GM12878 (cell line): ENCODE results near the gene PCTP. TPM values are rescaled to one million over a fixed set of nuclear protein-coding genes. Genes with fewer than 3 reads are reported as not detected.

ENCODE experiments used
- ATAC-seq: fragments of 200-7000 bp; cut with Tn5 transposase; 3 replicates; pipeline ENCODE4 v1.9.1; 2020; ENCODE audit warnings: mild to moderate bottlenecking, moderate library complexity
- BruUV-seq: library from RNA; stranded (reverse); fragments of 400-500 nt; replicated peaks from 2 replicates; lab custom pipeline; 2021; lab: Mats Ljungman, UMichigan
- CTCF ChIA-PET: fragments of 300-600 bp; sonication (Branson Sonifier 250); formaldehyde crosslinking; extraction: SDS; loops from one replicate; lab custom pipeline; 2021; ENCODE audit warnings: inconsistent platforms; lab: Yijun Ruan, JAX
- POLR2A ChIA-PET: fragments of 350-600 bp; formaldehyde crosslinking; extraction: SDS; loops from one replicate; lab custom pipeline; 2021; ENCODE audit warnings: inconsistent platforms; lab: Charles Lee
- RAD21 ChIA-PET: fragments of 300-600 bp; sonication (Branson Sonifier 250); formaldehyde crosslinking; loops from one replicate; lab custom pipeline; 2023; ENCODE audit warnings: antibody characterized with exemption; ENCODE audit not compliant: unreplicated experiment; lab: Charles Lee
- SMC1A ChIA-PET: fragments of 300-600 bp; sonication (Branson Sonifier 250); formaldehyde crosslinking; loops from one replicate; lab custom pipeline; 2023; ENCODE audit not compliant: unreplicated experiment, uncharacterized antibody; lab: Charles Lee
- DNase-seq: peaks from one replicate; pipeline ENCODE4 v3.0.0-alpha.2; 2011; ENCODE audit warnings: low read depth, low spot score
- FAIRE-seq: peaks from 3 replicates; lab custom pipeline; 2011; peaks lifted over from hg19 to GRCh38; lab: Jason Lieb, UNC
- H2AFZ ChIP-seq: 2 replicates; pipeline ENCODE4 v1.6.0; 2011; ENCODE audit warnings: low read depth, low read length, control low read depth; ENCODE audit not compliant: control insufficient read depth
- H3K27ac ChIP-seq: 2 replicates; pipeline ENCODE4 v1.5.1; 2011; ENCODE audit warnings: control low read depth; ENCODE audit not compliant: control insufficient read depth, insufficient read depth
- H3K27me3 ChIP-seq, 2 experiments: replicated peaks in 1 of 2; 2 replicates each; pipeline versions ENCODE4 v1.6.0 to v1.6.1; 2011; ENCODE audit warnings: low read length in 1 of 2; ENCODE audit not compliant: control insufficient read depth in 2 of 2, insufficient read depth in 2 of 2
- H3K36me3 ChIP-seq, 2 experiments: 2 replicates each; pipeline ENCODE4 v1.5.1; 2011; ENCODE audit warnings: low read length in 1 of 2; ENCODE audit not compliant: control insufficient read depth in 2 of 2, insufficient read depth in 2 of 2
- H3K4me1 ChIP-seq: 2 replicates; pipeline ENCODE4 v1.6.1; 2011; ENCODE audit warnings: mild to moderate bottlenecking, low read length, moderate library complexity, mixed read lengths; ENCODE audit not compliant: control insufficient read depth, insufficient read depth
- H3K4me2 ChIP-seq: 2 replicates; pipeline ENCODE4 v1.6.0; 2011; ENCODE audit warnings: control low read depth; ENCODE audit not compliant: control insufficient read depth, insufficient read depth
- H3K4me3 ChIP-seq: fragments of 200-600 bp; sonication (generic); 2 replicates; pipeline ENCODE4 v1.5.1; 2016
- H3K79me2 ChIP-seq: 2 replicates; pipeline ENCODE4 v1.6.0; 2011; ENCODE audit warnings: low read length; ENCODE audit not compliant: control insufficient read depth, insufficient read depth
- H3K9ac ChIP-seq: 2 replicates; pipeline ENCODE4 v1.8.0; 2011; ENCODE audit warnings: low read length, control low read depth, mixed read lengths; ENCODE audit not compliant: control insufficient read depth, insufficient read depth
- H3K9me3 ChIP-seq: replicated peaks from 3 replicates; pipeline ENCODE4 v1.5.1; 2011; ENCODE audit warnings: mild to moderate bottlenecking, low read length; ENCODE audit not compliant: control insufficient read depth, insufficient read depth
- H4K20me1 ChIP-seq: 2 replicates; pipeline ENCODE4 v1.6.0; 2011; ENCODE audit not compliant: control insufficient read depth, insufficient read depth
- ASH2L ChIP-seq: fragments of 300-600, 200-600 bp; sonication (generic); IDR thresholded peaks from 2 replicates; pipeline ENCODE4 v1.6.1; 2017; ENCODE audit warnings: low read depth, mild to moderate bottlenecking, borderline replicate concordance
- BCL11A ChIP-seq: IDR thresholded peaks from 2 replicates; pipeline ENCODE4 v1.6.1; 2011; ENCODE audit warnings: low read depth, low read length
- CHD2 ChIP-seq: IDR thresholded peaks from 2 replicates; pipeline ENCODE4 v1.6.1; 2011; ENCODE audit warnings: low read depth, low read length, improper control_type of control experiment, borderline replicate concordance
- EED ChIP-seq: sonication (generic); IDR thresholded peaks from 2 replicates; pipeline ENCODE4 v1.6.1; 2016; ENCODE audit warnings: antibody characterized with exemption, low read depth
- EGR1 ChIP-seq, 2 experiments: IDR thresholded peaks; 1 replicate in 1 of 2; 2 replicates in 1 of 2; pipeline ENCODE4 v1.6.1; 2011 to 2012; ENCODE audit warnings: low read depth in 2 of 2, low read length in 2 of 2, borderline replicate concordance in 1 of 2, mild to moderate bottlenecking in 1 of 2, moderate library complexity in 1 of 2
- MLLT1 ChIP-seq: fragments of 450-650 bp; IDR thresholded peaks from 2 replicates; pipeline ENCODE4 v1.6.1; 2016; ENCODE audit warnings: mild to moderate bottlenecking
- MTA3 ChIP-seq: IDR thresholded peaks from 2 replicates; pipeline ENCODE4 v1.6.1; 2012; ENCODE audit warnings: low read length, inconsistent platforms, borderline replicate concordance
- SMAD5 ChIP-seq: IDR thresholded peaks from 2 replicates; pipeline ENCODE4 v1.6.1; 2016; ENCODE audit warnings: antibody characterized with exemption, low read depth
- SPI1 ChIP-seq: IDR thresholded peaks from 2 replicates; pipeline ENCODE4 v1.6.1; 2011; ENCODE audit warnings: low read depth, mild to moderate bottlenecking, low read length, moderate library complexity, borderline replicate concordance; ENCODE audit not compliant: insufficient read depth
- YY1 ChIP-seq: IDR thresholded peaks from 2 replicates; pipeline ENCODE4 v1.6.1; 2011; ENCODE audit warnings: low read depth, mild to moderate bottlenecking, low read length
- ZBTB4 ChIP-seq: fragments of 450-650 bp; formaldehyde crosslinking; IDR thresholded peaks from 2 replicates; pipeline ENCODE4 v1.4.0; 2022; ENCODE audit warnings: mild to moderate bottlenecking, moderate library complexity
- ZNF24 ChIP-seq: fragments of 450-650 bp; IDR thresholded peaks from 2 replicates; pipeline ENCODE4 v1.6.1; 2017; ENCODE audit warnings: antibody characterized with exemption, mild to moderate bottlenecking
- WGBS: methylation state at CpG from one replicate; pipeline ENCODE4 v1.1.6; 2016; ENCODE audit warnings: low lambda C conversion rate; ENCODE audit not compliant: insufficient replicate concordance, insufficient coverage; ENCODE audit errors: missing lambda C conversion rate; 5-methylcytosine and 5-hydroxymethylcytosine counted together
- in situ Hi-C: fragments of 300-500 bp; cut with MboI; formaldehyde crosslinking; loops from 9 replicates; pipeline ENCODE4 v1.14.3; 2018; ENCODE audit warnings: mixed read lengths
- intact Hi-C: fragments of 100-400 bp; cut with micrococcal nuclease; formaldehyde crosslinking; loops from one replicate; pipeline ENCODE4 v1.14.2; 2022; ENCODE audit not compliant: unreplicated experiment
- polyA plus RNA-seq, 11 experiments: library from polyadenylated mRNA; depleted of rRNA in 4 of 11; unstranded in 6 of 11; stranded (reverse) in 5 of 11; fragments of >200 nt; fragmentation: Nextera tagmentation in 4 of 11; fragmentation: Illumina TruSeq in 1 of 11; extraction: Ambion mirVana in 4 of 11; extraction: Trizol in 1 of 11; gene quantifications; 1 replicate in 1 of 11; 2 replicates in 10 of 11; pipeline versions ENCODE4 v1.2.1 to v1.2.3, GENCODE V29; 2011 to 2016; ENCODE audit warnings: inconsistent platforms in 2 of 11, missing spikeins in 2 of 11, low read depth in 1 of 11
- total RNA-seq, 4 experiments: library from RNA; depleted of rRNA in 3 of 4; stranded (reverse); fragments of >200 nt in 3 of 4; fragmentation: Illumina TruSeq in 1 of 4; extraction: Trizol in 1 of 4; gene quantifications; 2 replicates each; pipeline versions ENCODE4 v1.2.1 to v1.2.3, GENCODE V29; 2013 to 2021
- TF ChIP-seq, protein P1 (sequence below): IDR thresholded peaks from 2 replicates; pipeline ENCODE4 v1.6.1; 2012; ENCODE audit warnings: mild to moderate bottlenecking, low read depth, low read length
- TF ChIP-seq, protein P2 (sequence below): IDR thresholded peaks from 2 replicates; pipeline ENCODE4 v1.6.1; 2012; ENCODE audit warnings: low read depth, low read length, improper control_type of control experiment

PCTP gene
- total and polyA plus RNA-seq, 10 of the 15 experiments (the other 5 are each of a cell fraction or from before 2014, with no cell fraction given): 1.4 to 26.8 (median 3.7) TPM

DNA sequence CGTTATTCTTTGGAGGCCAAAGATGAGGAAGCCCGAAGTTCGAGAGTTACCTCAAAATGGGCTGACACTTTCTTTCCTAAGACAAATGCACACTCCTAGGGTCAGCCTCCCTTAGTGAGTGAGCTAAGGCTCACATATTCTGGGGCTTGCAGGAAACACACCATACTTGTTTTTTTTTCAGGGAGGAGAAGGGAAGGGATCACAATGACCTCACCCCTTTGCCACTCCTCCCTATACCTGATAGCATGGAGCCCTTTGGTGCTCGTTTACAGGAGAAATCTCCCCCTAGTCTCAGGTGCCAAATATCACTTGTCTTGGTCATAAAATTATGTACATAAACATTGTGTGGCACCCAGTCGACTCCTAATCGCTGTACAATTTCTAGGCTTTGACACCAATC is 23.6 kb upstream of the PCTP start (continued):
- TF ChIP-seq, protein P1, sequence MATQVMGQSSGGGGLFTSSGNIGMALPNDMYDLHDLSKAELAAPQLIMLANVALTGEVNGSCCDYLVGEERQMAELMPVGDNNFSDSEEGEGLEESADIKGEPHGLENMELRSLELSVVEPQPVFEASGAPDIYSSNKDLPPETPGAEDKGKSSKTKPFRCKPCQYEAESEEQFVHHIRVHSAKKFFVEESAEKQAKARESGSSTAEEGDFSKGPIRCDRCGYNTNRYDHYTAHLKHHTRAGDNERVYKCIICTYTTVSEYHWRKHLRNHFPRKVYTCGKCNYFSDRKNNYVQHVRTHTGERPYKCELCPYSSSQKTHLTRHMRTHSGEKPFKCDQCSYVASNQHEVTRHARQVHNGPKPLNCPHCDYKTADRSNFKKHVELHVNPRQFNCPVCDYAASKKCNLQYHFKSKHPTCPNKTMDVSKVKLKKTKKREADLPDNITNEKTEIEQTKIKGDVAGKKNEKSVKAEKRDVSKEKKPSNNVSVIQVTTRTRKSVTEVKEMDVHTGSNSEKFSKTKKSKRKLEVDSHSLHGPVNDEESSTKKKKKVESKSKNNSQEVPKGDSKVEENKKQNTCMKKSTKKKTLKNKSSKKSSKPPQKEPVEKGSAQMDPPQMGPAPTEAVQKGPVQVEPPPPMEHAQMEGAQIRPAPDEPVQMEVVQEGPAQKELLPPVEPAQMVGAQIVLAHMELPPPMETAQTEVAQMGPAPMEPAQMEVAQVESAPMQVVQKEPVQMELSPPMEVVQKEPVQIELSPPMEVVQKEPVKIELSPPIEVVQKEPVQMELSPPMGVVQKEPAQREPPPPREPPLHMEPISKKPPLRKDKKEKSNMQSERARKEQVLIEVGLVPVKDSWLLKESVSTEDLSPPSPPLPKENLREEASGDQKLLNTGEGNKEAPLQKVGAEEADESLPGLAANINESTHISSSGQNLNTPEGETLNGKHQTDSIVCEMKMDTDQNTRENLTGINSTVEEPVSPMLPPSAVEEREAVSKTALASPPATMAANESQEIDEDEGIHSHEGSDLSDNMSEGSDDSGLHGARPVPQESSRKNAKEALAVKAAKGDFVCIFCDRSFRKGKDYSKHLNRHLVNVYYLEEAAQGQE: no peak
- no peak for TF ChIP-seq ASH2L

GRCh38 chr17:55727920-55728319 is 22.9 kb upstream of the PCTP start:
- Histone ChIP-seq H3K4me2 (no peak overlapping the region), H3K9me3 (no peaks in the 10 kb centered on the region), H3K27ac (no peak overlapping the region), H3K4me1 (no peaks in the 10 kb centered on the region), H3K79me2 (no peaks in the 10 kb centered on the region), H2AFZ (no peak overlapping the region), H3K4me3 (no peak overlapping the region), H3K36me3 (no peaks in the 10 kb centered on the region), H3K9ac (no peak overlapping the region), H4K20me1 (no peaks in the 10 kb centered on the region), H3K27me3 (no peaks in the 10 kb centered on the region; a peak in 2 of 4 replicates)
- FAIRE-seq (no peak), ATAC-seq (no peak), DNase-seq (no peak)
- ChIA-PET RAD21 (no interaction called here), SMC1A (interaction anchor here (1.0 kb wide), 1 partner anchor 10 kb away, joined by 3 read pairs; no protein-coding TSS in a partner anchor), CTCF (interaction anchor here (0.7 kb wide), 1 partner anchor 106 kb away, joined by 3 read pairs; no protein-coding TSS in a partner anchor), POLR2A (no interaction called here)
- WGBS: 100% methylated on average over 1 of the region's 1 CpG
- intact Hi-C loops (no loop called here), in situ Hi-C loops (no loop called here)
- BruUV-seq: no TSS peak
- no peak for TF ChIP-seq YY1
- no peak for TF ChIP-seq SPI1
- TF ChIP-seq MLLT1: no peak
- no peak for TF ChIP-seq BCL11A
- TF ChIP-seq CHD2: no peak
- TF ChIP-seq EED: no peak
- TF ChIP-seq MTA3: no peak
- no peak for TF ChIP-seq ZNF24
- TF ChIP-seq ZBTB4: no peak
- no peak for TF ChIP-seq EGR1 (IDR thresholded peaks at IDR 0.05; ENCODE audit: borderline replicate concordance in 1 of 2, low read depth in 2 of 2, low read length in 2 of 2)
- TF ChIP-seq, protein P2, sequence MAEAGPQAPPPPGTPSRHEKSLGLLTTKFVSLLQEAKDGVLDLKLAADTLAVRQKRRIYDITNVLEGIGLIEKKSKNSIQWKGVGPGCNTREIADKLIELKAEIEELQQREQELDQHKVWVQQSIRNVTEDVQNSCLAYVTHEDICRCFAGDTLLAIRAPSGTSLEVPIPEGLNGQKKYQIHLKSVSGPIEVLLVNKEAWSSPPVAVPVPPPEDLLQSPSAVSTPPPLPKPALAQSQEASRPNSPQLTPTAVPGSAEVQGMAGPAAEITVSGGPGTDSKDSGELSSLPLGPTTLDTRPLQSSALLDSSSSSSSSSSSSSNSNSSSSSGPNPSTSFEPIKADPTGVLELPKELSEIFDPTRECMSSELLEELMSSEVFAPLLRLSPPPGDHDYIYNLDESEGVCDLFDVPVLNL: no peak
- no peak for TF ChIP-seq SMAD5
